HG02840 (cell line): ENCODE measurements around the gene GABPB1.

Source experiments
- ATAC-seq: cut with Tn5 transposase; IDR thresholded peaks from one replicate; pipeline ENCODE4 v1.9.1; 2021; ENCODE audit warnings: mild to moderate bottlenecking, moderate library complexity, moderate number of reproducible peaks; ENCODE audit not compliant: unreplicated experiment, low FRiP score

The GABPB1 gene

GRCh38 chr15:50287324-50288116 lies 67.5 kb downstream of the GABPB1 start:
- no peak for ATAC-seq

GRCh38 chr15:50281427-50281826 lies 73.6 kb downstream of the GABPB1 start:
- no peak for ATAC-seq

- no peak for ATAC-seq
These were observed 74.7 kb downstream of the GABPB1 start for GRCh38 chr15:50280271-50280670.

GRCh38 chr15:50278496-50278895 lies 76.5 kb downstream of the GABPB1 start:
- ATAC-seq = no peak

GRCh38 chr15:50277370-50277769 lies 77.6 kb downstream of the GABPB1 start:
- ATAC-seq = no peak

GRCh38 chr15:50275908-50276307 lies 79.1 kb downstream of the GABPB1 start:
- no peak for ATAC-seq

GRCh38 chr15:50275091-50275490 lies 79.9 kb downstream of the GABPB1 start:
- ATAC-seq = no peak

- no peak for ATAC-seq
These were observed 87.4 kb downstream of the GABPB1 start for GRCh38 chr15:50267577-50267976.

- no peak for ATAC-seq
These were observed 89.4 kb downstream of the GABPB1 start, which contains the start of gene HDC for GRCh38 chr15:50265620-50266019. HDC (minus strand) TSS chr15:50265726; CDS start chr15:50265623, 103 bp downstream.

- no peak for ATAC-seq
These were observed 92.5 kb downstream of the GABPB1 start for GRCh38 chr15:50262533-50262932.

GRCh38 chr15:50261981-50262380 lies 93.0 kb downstream of the GABPB1 start:
- ATAC-seq = no peak

- no peak for ATAC-seq
These were observed 94.0 kb downstream of the GABPB1 start for GRCh38 chr15:50260969-50261496.

GRCh38 chr15:50259276-50259675 lies 95.7 kb downstream of the GABPB1 start:
- no peak for ATAC-seq

GRCh38 chr15:50257924-50258323 lies 97.1 kb downstream of the GABPB1 start:
- ATAC-seq = no peak

GRCh38 chr15:50257332-50257731 lies 97.7 kb downstream of the GABPB1 start:
- no peak for ATAC-seq

GRCh38 chr15:50256188-50257041 lies 98.6 kb downstream of the GABPB1 start:
- no peak for ATAC-seq

GRCh38 chr15:50252556-50252955 lies 102.4 kb downstream of the GABPB1 start:
- ATAC-seq = no peak

- ATAC-seq = no peak
These were observed 103.3 kb downstream of the GABPB1 start for GRCh38 chr15:50251638-50252182.

GRCh38 chr15:50250760-50251394 lies 104.1 kb downstream of the GABPB1 start:
- ATAC-seq = no peak

- ATAC-seq = no peak
These were observed 105.3 kb downstream of the GABPB1 start for GRCh38 chr15:50249704-50250103.
